CD14-positive monocyte (primary cell): ENCODE data around the gene FANCM. TPM values are rescaled to one million over a fixed set of nuclear protein-coding genes. Genes with fewer than 3 reads are reported as not detected.

ENCODE experiments used
- DNase-seq, 3 donors: peaks; one replicate each; pipeline ENCODE4 v3.0.0-alpha.2; 2011 to 2022
- H2AFZ ChIP-seq: 2 replicates; pipeline ENCODE4 v1.6.0; 2012; ENCODE audit warnings: mild to moderate bottlenecking, low read depth, low read length, inconsistent platforms; ENCODE audit not compliant: insufficient read depth, poor library complexity, severe bottlenecking
- H3K27ac ChIP-seq, 2 donors: 1 replicate in 1 of 2; 2 replicates in 1 of 2; pipeline ENCODE4 v1.5.1; 2012 to 2013; ENCODE audit warnings: low read length in 2 of 2, control low read depth in 1 of 2, inconsistent platforms in 1 of 2, low read depth in 1 of 2, mild to moderate bottlenecking in 1 of 2
- H3K27me3 ChIP-seq, 2 donors: one replicate each; pipeline versions ENCODE4 v1.6.0 to v1.6.1; 2011 to 2013; ENCODE audit warnings: low read length in 2 of 2; ENCODE audit not compliant: control insufficient read depth in 2 of 2, insufficient read depth in 2 of 2
- H3K36me3 ChIP-seq, 2 donors: replicated peaks in 1 of 2; 1 replicate in 1 of 2; 2 replicates in 1 of 2; pipeline versions ENCODE4 v1.5.1 to v1.6.1; 2012 to 2013; ENCODE audit warnings: low read length in 2 of 2, control low read depth in 1 of 2, inconsistent platforms in 1 of 2, mild to moderate bottlenecking in 1 of 2; ENCODE audit not compliant: insufficient read depth in 2 of 2, control insufficient read depth in 1 of 2
- H3K4me1 ChIP-seq, 2 donors: 1 replicate in 1 of 2; 2 replicates in 1 of 2; pipeline versions ENCODE4 v1.5.1 to v1.6.1; 2012 to 2013; ENCODE audit warnings: low read length in 2 of 2, control low read depth in 1 of 2, inconsistent platforms in 1 of 2, mild to moderate bottlenecking in 1 of 2, moderate library complexity in 1 of 2; ENCODE audit not compliant: insufficient read depth in 2 of 2, control insufficient read depth in 1 of 2
- H3K4me2 ChIP-seq: replicated peaks from 2 replicates; pipeline ENCODE3; 2012; ENCODE audit warnings: low read length, moderate library complexity, mild to moderate bottlenecking; ENCODE audit not compliant: poor library complexity, severe bottlenecking; ENCODE audit errors: extremely low read depth
- H3K4me3 ChIP-seq, 3 experiments: fragments of 200-600 bp in 1 of 3; sonication (generic) in 1 of 3; replicated peaks in 1 of 3; 1 replicate in 2 of 3; 2 replicates in 1 of 3; pipeline ENCODE4 v1.5.1; 2011 to 2013; ENCODE audit warnings: low read length in 3 of 3, mild to moderate bottlenecking in 3 of 3, control low read depth in 2 of 3, low read depth in 2 of 3, inconsistent platforms in 1 of 3, moderate library complexity in 1 of 3
- H3K79me2 ChIP-seq: 2 replicates; pipeline ENCODE4 v1.6.0; 2012; ENCODE audit warnings: mild to moderate bottlenecking, control low read depth, inconsistent platforms, low read length, moderate library complexity; ENCODE audit not compliant: insufficient read depth
- H3K9ac ChIP-seq: 2 replicates; pipeline ENCODE4 v1.6.0; 2017; ENCODE audit warnings: low read length, mild to moderate bottlenecking; ENCODE audit not compliant: insufficient read depth, poor library complexity, severe bottlenecking
- H3K9me3 ChIP-seq, 2 donors: replicated peaks in 1 of 2; 1 replicate in 1 of 2; 2 replicates in 1 of 2; pipeline versions ENCODE4 v1.5.1 to v1.6.1; 2012 to 2013; ENCODE audit warnings: low read length in 2 of 2, control low read depth in 1 of 2; ENCODE audit not compliant: control insufficient read depth in 1 of 2, insufficient read depth in 1 of 2
- H4K20me1 ChIP-seq: 2 replicates; pipeline ENCODE4 v1.6.0; 2012; ENCODE audit warnings: mild to moderate bottlenecking, low read length, control low read depth, moderate library complexity; ENCODE audit not compliant: insufficient read depth
- H3K27ac Mint-ChIP-seq, 7 donors: one replicate each; pipeline ENCODE4 v1.8.0; 2020; ENCODE audit warnings: mild to moderate bottlenecking in 7 of 7, mixed read lengths in 7 of 7, moderate library complexity in 6 of 7, inconsistent platforms in 2 of 7
- H3K27me3 Mint-ChIP-seq, 3 donors: one replicate each; pipeline ENCODE4 v1.8.0; 2021 to 2022; ENCODE audit warnings: low read depth in 3 of 3, mild to moderate bottlenecking in 3 of 3, mixed read lengths in 3 of 3, moderate library complexity in 3 of 3, inconsistent platforms in 1 of 3
- H3K36me3 Mint-ChIP-seq, 2 donors: one replicate each; pipeline ENCODE4 v1.8.0; 2020; ENCODE audit warnings: mixed read lengths in 2 of 2, inconsistent platforms in 1 of 2, mild to moderate bottlenecking in 1 of 2
- H3K4me1 Mint-ChIP-seq: one replicate; pipeline ENCODE4 v1.8.0; 2020; ENCODE audit warnings: mild to moderate bottlenecking, mixed read lengths
- H3K4me3 Mint-ChIP-seq, 2 donors: one replicate each; pipeline ENCODE4 v1.8.0; 2020; ENCODE audit warnings: mild to moderate bottlenecking in 2 of 2, mixed read lengths in 2 of 2, moderate library complexity in 1 of 2
- H3K9me3 Mint-ChIP-seq, 7 donors: one replicate each; pipeline ENCODE4 v1.8.0; 2020 to 2022; ENCODE audit warnings: mixed read lengths in 7 of 7, mild to moderate bottlenecking in 6 of 7, moderate library complexity in 6 of 7, inconsistent platforms in 2 of 7
- WGBS: methylation state at CpG from one replicate; pipeline ENCODE4 v1.1.5; 2013; ENCODE audit warnings: missing lambda C conversion rate; ENCODE audit not compliant: insufficient coverage; 5-methylcytosine and 5-hydroxymethylcytosine counted together
- intact Hi-C, 2 donors: fragments of 100-400 bp; cut with micrococcal nuclease; formaldehyde crosslinking; loops; one replicate each; pipeline versions ENCODE4 v1.15.0 to v1.15.1; 2023
- polyA plus RNA-seq, 3 donors: library from polyadenylated mRNA; depleted of rRNA in 1 of 3; unstranded in 2 of 3; stranded (reverse) in 1 of 3; fragments of 300-500 nt in 2 of 3; fragments of >200 nt in 1 of 3; fragmentation: Illumina TruSeq in 2 of 3; gene quantifications; 1 replicate in 2 of 3; 2 replicates in 1 of 3; pipeline ENCODE4 v1.2.3, GENCODE V29; 2012 to 2021
- TF ChIP-seq, protein P1 (sequence below): fragments of 200-600 bp; IDR thresholded peaks from one replicate; pipeline ENCODE4 v1.8.0; 2022; ENCODE audit warnings: antibody characterized with exemption, mild to moderate bottlenecking

FANCM gene
- polyA plus RNA-seq, 3 donors = 0.66 to 1.6 (median 1.2) TPM

DNA sequence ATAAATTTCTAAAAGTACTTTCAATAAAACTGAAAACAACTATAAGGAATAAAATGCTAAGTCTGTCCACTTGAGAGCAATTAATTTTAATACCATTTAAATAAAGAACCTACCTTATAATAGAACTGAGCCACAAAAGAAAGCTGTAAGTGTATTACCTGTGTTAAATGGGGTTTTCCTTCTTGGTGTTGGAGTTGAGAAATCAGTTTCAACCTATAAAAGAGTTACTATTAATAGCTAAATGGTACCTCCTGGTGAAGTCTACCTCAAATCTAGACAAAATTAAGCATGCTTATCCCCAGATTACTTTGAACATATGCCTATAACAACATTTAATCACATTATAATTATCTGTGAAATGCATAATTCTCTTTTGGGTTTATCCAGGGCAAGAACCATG lies 68.5 kb downstream of the FANCM start:
- H3K4me2 ChIP-seq = no peak overlapping the region
- no peak overlapping the region for H3K4me3 ChIP-seq
- H3K79me2 ChIP-seq = no peaks in the 10 kb centered on the region
- no peak overlapping the region for H3K27ac ChIP-seq
- H3K27me3 Mint-ChIP-seq = no peaks in the 10 kb centered on the region
- no peaks in the 10 kb centered on the region for H3K4me1 ChIP-seq
- no peak overlapping the region for H3K4me3 Mint-ChIP-seq
- H3K4me1 Mint-ChIP-seq = no peaks in the 10 kb centered on the region
- no peaks in the 10 kb centered on the region for H3K27me3 ChIP-seq
- H2AFZ ChIP-seq = no peak overlapping the region
- no peak for DNase-seq
- H3K27ac Mint-ChIP-seq = no peak overlapping the region
- intact Hi-C loops = no loop called here
- peaks cover 54 to 70% of the 10 kb centered on the region in 2 donors for H3K36me3 Mint-ChIP-seq
- TF ChIP-seq, protein P1, sequence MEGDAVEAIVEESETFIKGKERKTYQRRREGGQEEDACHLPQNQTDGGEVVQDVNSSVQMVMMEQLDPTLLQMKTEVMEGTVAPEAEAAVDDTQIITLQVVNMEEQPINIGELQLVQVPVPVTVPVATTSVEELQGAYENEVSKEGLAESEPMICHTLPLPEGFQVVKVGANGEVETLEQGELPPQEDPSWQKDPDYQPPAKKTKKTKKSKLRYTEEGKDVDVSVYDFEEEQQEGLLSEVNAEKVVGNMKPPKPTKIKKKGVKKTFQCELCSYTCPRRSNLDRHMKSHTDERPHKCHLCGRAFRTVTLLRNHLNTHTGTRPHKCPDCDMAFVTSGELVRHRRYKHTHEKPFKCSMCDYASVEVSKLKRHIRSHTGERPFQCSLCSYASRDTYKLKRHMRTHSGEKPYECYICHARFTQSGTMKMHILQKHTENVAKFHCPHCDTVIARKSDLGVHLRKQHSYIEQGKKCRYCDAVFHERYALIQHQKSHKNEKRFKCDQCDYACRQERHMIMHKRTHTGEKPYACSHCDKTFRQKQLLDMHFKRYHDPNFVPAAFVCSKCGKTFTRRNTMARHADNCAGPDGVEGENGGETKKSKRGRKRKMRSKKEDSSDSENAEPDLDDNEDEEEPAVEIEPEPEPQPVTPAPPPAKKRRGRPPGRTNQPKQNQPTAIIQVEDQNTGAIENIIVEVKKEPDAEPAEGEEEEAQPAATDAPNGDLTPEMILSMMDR = no peak
- peaks cover 3% of the 10 kb centered on the region for H4K20me1 ChIP-seq
- no peaks in the 10 kb centered on the region for H3K9me3 ChIP-seq
- H3K36me3 ChIP-seq = peaks cover 63 to 87% of the 10 kb centered on the region in 2 donors
- H3K9me3 Mint-ChIP-seq = no peaks in the 10 kb centered on the region
- no peak overlapping the region for H3K9ac ChIP-seq

DNA sequence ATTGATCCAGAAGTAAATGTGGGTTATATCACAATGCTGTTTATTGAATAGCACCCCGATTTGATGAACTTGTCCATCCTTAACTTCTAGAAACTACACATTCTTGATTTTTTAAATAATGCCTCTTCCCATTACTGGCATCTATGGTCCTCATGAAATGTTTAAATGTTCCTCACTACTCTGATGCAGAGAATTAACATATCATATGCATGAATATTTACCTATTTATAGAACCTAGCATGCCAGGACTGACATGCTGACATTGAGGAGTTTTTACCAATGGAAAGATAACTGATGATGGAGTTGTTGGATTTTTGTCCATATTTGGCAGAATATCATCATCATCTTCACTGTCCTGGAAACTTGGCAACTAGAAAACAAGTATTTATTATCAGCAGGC lies 74.4 kb downstream of the FANCM start:
- Histone ChIP-seq H2AFZ (no peak overlapping the region), H4K20me1 (peaks cover 40% of the 10 kb centered on the region), H3K4me1 (no peaks in the 10 kb centered on the region), H3K4me3 (no peak overlapping the region), H3K9me3 (no peaks in the 10 kb centered on the region), H3K36me3 (peaks cover 93 to 99% of the 10 kb centered on the region in 2 donors), H3K27me3 (no peaks in the 10 kb centered on the region), H3K27ac (no peak overlapping the region), H3K4me2 (no peak overlapping the region), H3K9ac (no peak overlapping the region), H3K79me2 (no peaks in the 10 kb centered on the region)
- no peak overlapping the region for H3K4me3 Mint-ChIP-seq
- intact Hi-C loops = no loop called here
- H3K27me3 Mint-ChIP-seq = no peaks in the 10 kb centered on the region
- H3K27ac Mint-ChIP-seq = no peak overlapping the region
- WGBS = no CpG with 5 or more reads among the region's 1 CpG
- TF ChIP-seq, protein P1 = no peak
- DNase-seq = no peak
- H3K36me3 Mint-ChIP-seq = peaks cover 77 to 88% of the 10 kb centered on the region in 2 donors
- H3K9me3 Mint-ChIP-seq = no peaks in the 10 kb centered on the region
- H3K4me1 Mint-ChIP-seq = no peaks in the 10 kb centered on the region
